ENCODE results near the gene SWSAP1. TPM values are rescaled to one million over a fixed set of nuclear protein-coding genes. Genes with fewer than 3 reads are reported as not detected.

The SWSAP1 gene, protein sequence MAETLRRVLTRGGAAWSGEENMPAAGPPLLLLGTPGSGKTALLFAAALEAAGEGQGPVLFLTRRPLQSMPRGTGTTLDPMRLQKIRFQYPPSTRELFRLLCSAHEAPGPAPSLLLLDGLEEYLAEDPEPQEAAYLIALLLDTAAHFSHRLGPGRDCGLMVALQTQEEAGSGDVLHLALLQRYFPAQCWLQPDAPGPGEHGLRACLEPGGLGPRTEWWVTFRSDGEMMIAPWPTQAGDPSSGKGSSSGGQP
- 2.1 TPM for total RNA-seq (ENCODE audit: unreplicated experiment)
- long read RNA-seq, partial matches to known transcripts: 0 of 6 reads
- long read RNA-seq, other reads (novel, unspliced or antisense): 2 of 6 reads

DNA sequence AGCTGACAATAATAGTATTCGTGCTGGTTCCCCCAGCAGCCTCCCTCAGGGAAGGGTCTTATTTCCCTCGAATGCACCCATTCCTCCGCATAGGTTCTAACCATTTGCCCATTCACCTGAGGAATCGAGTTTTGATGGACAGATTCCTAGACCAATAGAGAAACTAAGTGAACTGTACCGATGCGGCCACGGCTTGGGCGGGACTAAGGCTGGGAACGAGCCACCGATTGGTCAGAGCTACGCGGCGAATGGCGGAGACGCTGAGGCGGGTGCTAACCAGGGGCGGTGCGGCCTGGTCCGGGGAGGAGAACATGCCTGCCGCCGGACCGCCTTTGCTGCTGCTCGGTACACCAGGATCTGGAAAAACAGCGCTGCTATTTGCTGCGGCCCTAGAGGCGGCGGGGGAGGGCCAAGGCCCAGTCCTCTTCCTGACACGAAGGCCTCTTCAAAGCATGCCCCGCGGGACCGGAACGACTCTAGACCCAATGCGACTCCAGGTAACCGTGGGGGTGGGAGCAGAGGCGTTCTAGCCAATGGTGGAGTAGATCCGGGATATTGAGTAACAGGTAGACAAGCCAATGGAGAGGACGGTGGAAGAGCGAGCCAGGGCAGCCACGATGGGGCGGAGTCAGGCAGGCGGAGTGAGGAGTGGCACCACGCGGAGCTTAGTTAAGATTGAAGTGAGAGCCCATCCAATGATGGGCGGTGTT, at the start of gene SWSAP1:
SWSAP1 (plus strand) TSS at position 234 of the 710 bp plus-strand sequence; CDS start at position 249, 15 bp downstream.
- TF ChIP-seq, protein P1, sequence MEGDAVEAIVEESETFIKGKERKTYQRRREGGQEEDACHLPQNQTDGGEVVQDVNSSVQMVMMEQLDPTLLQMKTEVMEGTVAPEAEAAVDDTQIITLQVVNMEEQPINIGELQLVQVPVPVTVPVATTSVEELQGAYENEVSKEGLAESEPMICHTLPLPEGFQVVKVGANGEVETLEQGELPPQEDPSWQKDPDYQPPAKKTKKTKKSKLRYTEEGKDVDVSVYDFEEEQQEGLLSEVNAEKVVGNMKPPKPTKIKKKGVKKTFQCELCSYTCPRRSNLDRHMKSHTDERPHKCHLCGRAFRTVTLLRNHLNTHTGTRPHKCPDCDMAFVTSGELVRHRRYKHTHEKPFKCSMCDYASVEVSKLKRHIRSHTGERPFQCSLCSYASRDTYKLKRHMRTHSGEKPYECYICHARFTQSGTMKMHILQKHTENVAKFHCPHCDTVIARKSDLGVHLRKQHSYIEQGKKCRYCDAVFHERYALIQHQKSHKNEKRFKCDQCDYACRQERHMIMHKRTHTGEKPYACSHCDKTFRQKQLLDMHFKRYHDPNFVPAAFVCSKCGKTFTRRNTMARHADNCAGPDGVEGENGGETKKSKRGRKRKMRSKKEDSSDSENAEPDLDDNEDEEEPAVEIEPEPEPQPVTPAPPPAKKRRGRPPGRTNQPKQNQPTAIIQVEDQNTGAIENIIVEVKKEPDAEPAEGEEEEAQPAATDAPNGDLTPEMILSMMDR (IDR thresholded peaks at IDR 0.05; ENCODE audit: partially characterized antibody, unreplicated experiment): no peak

DNA sequence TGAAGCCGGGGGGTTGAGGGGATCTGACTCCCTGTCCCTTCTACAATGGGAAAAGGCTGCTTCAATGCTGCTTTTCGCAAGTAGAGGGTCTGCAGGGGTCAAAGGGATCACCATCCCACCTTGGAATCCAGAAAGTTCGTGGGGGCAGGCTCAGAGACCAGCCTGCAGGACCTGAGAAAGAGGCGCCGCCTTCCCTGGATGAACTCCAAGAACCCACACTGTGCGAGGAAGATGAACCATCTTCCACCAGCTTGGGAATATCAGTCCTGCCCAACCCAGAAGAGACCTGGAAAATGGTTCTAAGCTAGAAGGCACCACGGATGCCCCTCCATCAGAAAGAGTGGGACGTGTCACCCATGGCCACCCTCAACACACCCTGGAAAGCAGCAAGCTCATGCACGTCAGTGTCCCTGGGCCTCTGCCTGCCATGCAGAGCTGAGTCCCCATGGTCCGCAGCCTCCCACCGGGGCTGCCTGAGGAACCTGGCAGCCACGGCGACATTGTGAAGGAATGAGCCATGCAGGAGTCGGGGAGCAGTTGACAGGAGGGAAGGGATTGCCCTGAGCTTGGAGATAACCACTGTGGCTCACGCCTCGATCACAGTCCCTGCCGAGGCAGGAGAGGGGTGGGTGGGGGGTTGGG, 49.6 kb upstream of the SWSAP1 start:
- Mint-ChIP-seq H3K27me3 (ENCODE audit: unreplicated experiment) (peaks cover 5% of the 10 kb centered on the region), H3K9me3 (ENCODE audit: unreplicated experiment) (peaks cover 5% of the 10 kb centered on the region), H3K27ac (ENCODE audit: unreplicated experiment) (no peak overlapping the region), H3K4me3 (ENCODE audit: unreplicated experiment) (no peak overlapping the region), H3K4me1 (ENCODE audit: low read depth, unreplicated experiment) (peaks cover 9% of the 10 kb centered on the region), H3K36me3 (ENCODE audit: unreplicated experiment) (no peaks in the 10 kb centered on the region)
- TF ChIP-seq, protein P1 (IDR thresholded peaks at IDR 0.05; ENCODE audit: partially characterized antibody, unreplicated experiment): no peak
- no peak for DNase-seq

More for the DNA sequence above, at the start of gene SWSAP1:
- peaks cover 3% of the 10 kb centered on the region for H3K9me3 Mint-ChIP-seq (ENCODE audit: unreplicated experiment)
- H3K4me1 Mint-ChIP-seq (ENCODE audit: low read depth, unreplicated experiment): peaks cover 9% of the 10 kb centered on the region
- peaks cover 12% of the 10 kb centered on the region for H3K27me3 Mint-ChIP-seq (ENCODE audit: unreplicated experiment)
- H3K36me3 Mint-ChIP-seq (ENCODE audit: unreplicated experiment): no peaks in the 10 kb centered on the region
- H3K4me3 Mint-ChIP-seq (ENCODE audit: unreplicated experiment): no peak within 1 kb of the TSS
- no peak within 1 kb of the TSS for H3K27ac Mint-ChIP-seq (ENCODE audit: unreplicated experiment)
- DNase-seq: peak; percentile 97

DNA sequence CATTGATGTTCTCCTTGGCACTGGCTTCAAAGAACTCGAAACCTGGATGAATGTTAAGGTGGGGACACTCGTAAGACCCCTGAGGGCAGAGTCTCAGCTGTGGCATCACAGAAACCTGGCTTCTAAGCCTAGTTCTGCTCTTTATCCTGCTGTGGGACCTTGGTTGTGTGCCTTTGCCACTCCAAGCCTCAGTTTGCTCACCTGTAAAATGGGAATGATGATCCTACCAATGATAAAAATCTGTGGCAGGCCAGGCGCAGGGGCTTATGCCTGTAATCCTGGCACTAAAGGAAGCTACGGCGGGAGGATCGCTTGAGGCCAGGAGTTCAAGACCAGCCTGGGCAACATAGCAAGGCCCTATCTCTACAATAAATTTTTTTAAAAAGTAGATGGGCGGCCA, 48.9 kb upstream of the SWSAP1 start:
- peaks cover 6% of the 10 kb centered on the region for H3K9me3 Mint-ChIP-seq (ENCODE audit: unreplicated experiment)
- H3K27ac Mint-ChIP-seq (ENCODE audit: unreplicated experiment): no peak overlapping the region

DNA sequence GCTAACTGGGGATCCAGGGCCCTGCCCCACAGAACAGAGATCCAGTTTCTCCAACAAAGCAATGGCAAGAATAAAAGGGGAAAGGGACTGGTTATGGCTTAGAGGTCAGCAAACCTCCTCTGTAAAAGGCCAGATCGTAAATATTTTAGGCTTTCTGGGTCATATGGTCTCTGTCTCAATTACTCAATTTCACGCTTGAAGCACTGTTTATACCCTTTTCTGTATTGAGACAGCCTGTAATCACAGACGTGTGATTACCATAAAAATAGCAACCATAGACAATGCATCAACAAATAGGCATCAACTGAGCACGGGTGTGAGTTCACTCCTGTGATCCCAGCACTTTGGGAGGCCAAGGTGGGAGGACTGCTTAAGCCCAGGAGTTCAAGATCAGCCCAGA, 44.3 kb upstream of the SWSAP1 start:
- no peaks in the 10 kb centered on the region for H3K4me1 Mint-ChIP-seq (ENCODE audit: low read depth, unreplicated experiment)
- no peak overlapping the region for H3K27ac Mint-ChIP-seq (ENCODE audit: unreplicated experiment)
- H3K9me3 Mint-ChIP-seq (ENCODE audit: unreplicated experiment): peaks cover 4% of the 10 kb centered on the region
- no peaks in the 10 kb centered on the region for H3K27me3 Mint-ChIP-seq (ENCODE audit: unreplicated experiment)
- no peak for DNase-seq
- H3K36me3 Mint-ChIP-seq (ENCODE audit: unreplicated experiment): peaks cover 2% of the 10 kb centered on the region
- TF ChIP-seq, protein P1 (IDR thresholded peaks at IDR 0.05; ENCODE audit: partially characterized antibody, unreplicated experiment): no peak
- H3K4me3 Mint-ChIP-seq (ENCODE audit: unreplicated experiment): no peak overlapping the region

More for the DNA sequence above, 48.9 kb upstream of the SWSAP1 start:
- H3K4me3 Mint-ChIP-seq (ENCODE audit: unreplicated experiment): no peak overlapping the region
- H3K36me3 Mint-ChIP-seq (ENCODE audit: unreplicated experiment): no peaks in the 10 kb centered on the region
- peaks cover 5% of the 10 kb centered on the region for H3K27me3 Mint-ChIP-seq (ENCODE audit: unreplicated experiment)
- TF ChIP-seq, protein P1 (IDR thresholded peaks at IDR 0.05; ENCODE audit: partially characterized antibody, unreplicated experiment): no peak
- no peak for DNase-seq
- peaks cover 9% of the 10 kb centered on the region for H3K4me1 Mint-ChIP-seq (ENCODE audit: low read depth, unreplicated experiment)

Measured in glutamatergic neuron (in vitro differentiated cells).